H1 (cell line): ENCODE results near the gene LRRC25. TPM values are rescaled to one million over a fixed set of nuclear protein-coding genes. Genes with fewer than 3 reads are reported as not detected.

Experiments
- CTCF ChIA-PET: fragments of 300-600 bp; sonication (Branson Sonifier 250); formaldehyde crosslinking; loops from one replicate; lab custom pipeline; 2021; ENCODE audit not compliant: partially characterized antibody; lab: Charles Lee
- POLR2A ChIA-PET: fragments of 300-600 bp; sonication (Branson Sonifier 250); formaldehyde crosslinking; loops from one replicate; lab custom pipeline; 2021; ENCODE audit warnings: inconsistent platforms; ENCODE audit not compliant: partially characterized antibody; lab: Charles Lee
- DNase-seq, 2 experiments: peaks; one replicate each; pipeline versions ENCODE4 v3.0.0 to v3.0.0-alpha.2; 2010 to 2022; ENCODE audit warnings: low spot score in 2 of 2, low read depth in 1 of 2, mixed read lengths in 1 of 2
- FAIRE-seq: peaks from 2 replicates; lab custom pipeline; 2011; peaks lifted over from hg19 to GRCh38; lab: Jason Lieb, UNC
- H2AFZ ChIP-seq: 2 replicates; pipeline ENCODE4 v1.8.1; 2012; ENCODE audit warnings: low read length, inconsistent platforms
- H2AK5ac ChIP-seq: 2 replicates; pipeline ENCODE4 v1.6.1; 2013; ENCODE audit warnings: low read depth, low read length
- H2BK120ac ChIP-seq: replicated peaks from 2 replicates; pipeline ENCODE3; 2013; ENCODE audit warnings: low read depth, low read length, inconsistent platforms
- H2BK12ac ChIP-seq: 2 replicates; pipeline ENCODE4 v1.6.1; 2013; ENCODE audit warnings: low read depth, low read length
- H2BK15ac ChIP-seq: 2 replicates; pipeline ENCODE4 v1.6.1; 2013; ENCODE audit warnings: low read length
- H2BK20ac ChIP-seq: 2 replicates; pipeline ENCODE4 v1.6.1; 2013; ENCODE audit warnings: low read length
- H2BK5ac ChIP-seq: 2 replicates; pipeline ENCODE4 v1.6.1; 2013; ENCODE audit warnings: low read depth, low read length
- H3K14ac ChIP-seq: 2 replicates; pipeline ENCODE4 v1.6.1; 2013; ENCODE audit warnings: inconsistent platforms; ENCODE audit not compliant: insufficient read length
- H3K18ac ChIP-seq: 2 replicates; pipeline ENCODE4 v1.6.1; 2013; ENCODE audit warnings: low read length; ENCODE audit errors: extremely low read depth
- H3K23ac ChIP-seq: 2 replicates; pipeline ENCODE4 v1.6.1; 2013; ENCODE audit warnings: inconsistent platforms; ENCODE audit not compliant: insufficient read length
- H3K23me2 ChIP-seq: 2 replicates; pipeline ENCODE4 v1.6.1; 2013; ENCODE audit warnings: low read depth, low read length
- H3K27ac ChIP-seq: 2 replicates; pipeline ENCODE4 v1.6.1; 2011; ENCODE audit warnings: low read depth, low read length, inconsistent platforms
- H3K27me3 ChIP-seq, 4 experiments: replicated peaks in 1 of 4; 1 replicate in 1 of 4; 2 replicates in 3 of 4; pipeline versions ENCODE4 v1.6.1 to v1.8.1; 2011 to 2013; ENCODE audit warnings: low read length in 3 of 4, mild to moderate bottlenecking in 3 of 4, inconsistent platforms in 2 of 4, mixed read lengths in 2 of 4, moderate library complexity in 1 of 4; ENCODE audit not compliant: control insufficient read depth in 3 of 4, insufficient read depth in 3 of 4; ENCODE audit errors: extremely low read depth in 1 of 4
- H3K36me3 ChIP-seq, 4 experiments: 2 replicates each; pipeline versions ENCODE4 v1.6.1 to v1.8.1; 2011 to 2013; ENCODE audit warnings: mild to moderate bottlenecking in 4 of 4, low read length in 3 of 4, moderate library complexity in 2 of 4, control low read depth in 1 of 4, inconsistent platforms in 1 of 4; ENCODE audit not compliant: insufficient read depth in 4 of 4, control insufficient read depth in 2 of 4
- H3K4ac ChIP-seq: replicated peaks from 2 replicates; pipeline ENCODE3; 2013; ENCODE audit warnings: low read length, low read depth, mixed read lengths, inconsistent platforms; ENCODE audit not compliant: insufficient read length
- H3K4me1 ChIP-seq, 4 experiments: replicated peaks in 1 of 4; 1 replicate in 1 of 4; 2 replicates in 3 of 4; pipeline versions ENCODE4 v1.6.1 to v1.8.1; 2011 to 2013; ENCODE audit warnings: low read length in 3 of 4, inconsistent platforms in 2 of 4, mixed read lengths in 1 of 4; ENCODE audit not compliant: insufficient read depth in 4 of 4, control insufficient read depth in 3 of 4
- H3K4me2 ChIP-seq, 2 experiments: 2 replicates each; pipeline versions ENCODE4 v1.6.1 to v1.8.1; 2011 to 2013; ENCODE audit warnings: low read depth in 2 of 2, low read length in 2 of 2, control low read depth in 1 of 2, inconsistent platforms in 1 of 2, mild to moderate bottlenecking in 1 of 2; ENCODE audit not compliant: insufficient read depth in 1 of 2
- H3K4me3 ChIP-seq, 4 experiments: fragments of 200-600, 300-600 bp in 1 of 4; sonication (generic), shearing (Covaris generic), sonication (Bioruptor Twin) in 1 of 4; 2 replicates each; pipeline versions ENCODE4 v1.5.1 to v1.8.1; 2011 to 2016; ENCODE audit warnings: low read length in 4 of 4, low read depth in 3 of 4, control low read depth in 2 of 4, inconsistent platforms in 2 of 4, mild to moderate bottlenecking in 2 of 4, mixed read lengths in 1 of 4, moderate library complexity in 1 of 4; ENCODE audit not compliant: insufficient read depth in 2 of 4; ENCODE audit errors: extremely low read depth in 1 of 4
- H3K56ac ChIP-seq: replicated peaks from 2 replicates; pipeline ENCODE3; 2013; ENCODE audit warnings: low read depth, mild to moderate bottlenecking, mixed read lengths, low read length, inconsistent platforms; ENCODE audit not compliant: insufficient read length
- H3K79me1 ChIP-seq: 2 replicates; pipeline ENCODE4 v1.6.1; 2013; ENCODE audit warnings: low read depth, low read length, control low read depth
- H3K79me2 ChIP-seq, 2 experiments: 2 replicates each; pipeline versions ENCODE4 v1.6.1 to v1.8.1; 2012 to 2013; ENCODE audit warnings: low read length in 2 of 2, mild to moderate bottlenecking in 2 of 2, inconsistent platforms in 1 of 2; ENCODE audit not compliant: insufficient read depth in 2 of 2, control insufficient read depth in 1 of 2
- H3K9ac ChIP-seq, 4 experiments: replicated peaks in 1 of 4; 1 replicate in 1 of 4; 2 replicates in 3 of 4; pipeline versions ENCODE4 v1.6.1 to v1.8.1; 2011 to 2013; ENCODE audit warnings: low read depth in 3 of 4, low read length in 3 of 4, control low read depth in 2 of 4, mild to moderate bottlenecking in 2 of 4, moderate library complexity in 2 of 4, inconsistent platforms in 1 of 4; ENCODE audit errors: extremely low read depth in 1 of 4
- H3K9me3 ChIP-seq, 2 experiments: 2 replicates each; pipeline versions ENCODE4 v1.6.1 to v1.8.1; 2012 to 2013; ENCODE audit warnings: mild to moderate bottlenecking in 2 of 2, moderate library complexity in 2 of 2, control low read depth in 1 of 2, inconsistent platforms in 1 of 2, low read depth in 1 of 2, low read length in 1 of 2, mixed read lengths in 1 of 2; ENCODE audit not compliant: insufficient read depth in 2 of 2
- H4K20me1 ChIP-seq, 2 experiments: replicated peaks in 1 of 2; 2 replicates each; pipeline versions ENCODE3 to v1.8.1; 2011 to 2013; ENCODE audit warnings: inconsistent platforms in 2 of 2, low read length in 2 of 2, mild to moderate bottlenecking in 1 of 2; ENCODE audit not compliant: insufficient read depth in 2 of 2, control insufficient read depth in 1 of 2
- H4K5ac ChIP-seq: 2 replicates; pipeline ENCODE4 v1.6.1; 2013; ENCODE audit warnings: low read length, low read depth, mixed read lengths, inconsistent platforms; ENCODE audit not compliant: insufficient read length
- H4K8ac ChIP-seq: 2 replicates; pipeline ENCODE4 v1.8.0; 2013; ENCODE audit warnings: mild to moderate bottlenecking, moderate library complexity, low read length, inconsistent platforms; ENCODE audit not compliant: insufficient read depth; ENCODE audit errors: extremely low read depth
- H4K91ac ChIP-seq: replicated peaks from 2 replicates; pipeline ENCODE3; 2013; ENCODE audit warnings: low read length, mixed read lengths, inconsistent platforms; ENCODE audit not compliant: insufficient read length
- CEBPB ChIP-seq: IDR thresholded peaks from 2 replicates; pipeline ENCODE4 v1.6.1; 2012; ENCODE audit warnings: low read depth, low read length
- CHD2 ChIP-seq: IDR thresholded peaks from 2 replicates; pipeline ENCODE4 v1.6.1; 2012; ENCODE audit warnings: low read length, improper control_type of control experiment
- HDAC2 ChIP-seq, 2 experiments: fragments of 300-600 bp in 1 of 2; sonication (generic) in 1 of 2; IDR thresholded peaks; 2 replicates each; pipeline ENCODE4 v1.6.1; 2011 to 2012; ENCODE audit warnings: low read depth in 2 of 2, low read length in 2 of 2, mild to moderate bottlenecking in 2 of 2, moderate library complexity in 2 of 2, borderline replicate concordance in 1 of 2, inconsistent platforms in 1 of 2
- KDM5A ChIP-seq: fragments of 200-600 bp; IDR thresholded peaks from 2 replicates; pipeline ENCODE4 v1.7.1; 2012; ENCODE audit warnings: mild to moderate bottlenecking, low read length, inconsistent platforms, mixed read lengths
- MAFK ChIP-seq: IDR thresholded peaks from 2 replicates; pipeline ENCODE4 v1.6.1; 2012; ENCODE audit warnings: low read depth, mild to moderate bottlenecking, improper control_type of control experiment, low read length
- NRF1 ChIP-seq: IDR thresholded peaks from 2 replicates; pipeline ENCODE4 v1.6.1; 2011; ENCODE audit warnings: mild to moderate bottlenecking, low read depth, low read length, improper control_type of control experiment
- RAD21 ChIP-seq, 2 experiments: IDR thresholded peaks in 1 of 2; conservative IDR thresholded peaks in 1 of 2; 2 replicates each; pipeline ENCODE4 v1.6.1; 2011; ENCODE audit warnings: low read depth in 2 of 2, low read length in 2 of 2, improper control_type of control experiment in 1 of 2, inconsistent platforms in 1 of 2, mild to moderate bottlenecking in 1 of 2, moderate library complexity in 1 of 2
- TAF1 ChIP-seq: IDR thresholded peaks from 2 replicates; pipeline ENCODE4 v1.6.1; 2011; ENCODE audit warnings: mild to moderate bottlenecking, low read depth, low read length
- TCF12 ChIP-seq: IDR thresholded peaks from 2 replicates; pipeline ENCODE4 v1.6.1; 2011; ENCODE audit warnings: low read depth, mild to moderate bottlenecking, low read length
- WGBS, 2 experiments: shearing (Covaris generic) in 1 of 2; methylation state at CpG; one replicate each; pipeline versions ENCODE4 v1.1.6 to v1.1.7; 2013 to 2015; ENCODE audit warnings: low lambda C conversion rate in 2 of 2, mixed read lengths in 2 of 2, inconsistent platforms in 1 of 2, low coverage in 1 of 2, missing lambda C conversion rate in 1 of 2; ENCODE audit not compliant: insufficient replicate concordance in 2 of 2, insufficient coverage in 1 of 2, insufficient read length in 1 of 2; ENCODE audit errors: extremely low coverage in 1 of 2, missing lambda C conversion rate in 1 of 2; 5-methylcytosine and 5-hydroxymethylcytosine counted together
- polyA plus RNA-seq, 7 experiments: library from polyadenylated mRNA; depleted of rRNA in 3 of 7; stranded (reverse) in 5 of 7; unstranded in 2 of 7; fragments of >200 nt in 5 of 7; fragments of 200-250 nt in 2 of 7; gene quantifications; 1 replicate in 5 of 7; 2 replicates in 1 of 7; 4 replicates in 1 of 7; pipeline versions ENCODE4 v1.2.1 to v1.2.3, GENCODE V29; 2011 to 2013; ENCODE audit warnings: missing spikeins in 2 of 7, mixed read lengths in 2 of 7
- total RNA-seq: library from RNA; stranded (reverse); fragmentation: NEBNext Ultra II Directional; extraction: Animal tissue kit (Norgen Biotek cat#: 25700); gene quantifications from 2 replicates; pipeline ENCODE4 v1.2.1, GENCODE V29; 2021
- TF ChIP-seq, protein P1 (sequence below), 3 experiments: IDR thresholded peaks; 1 replicate in 2 of 3; 2 replicates in 1 of 3; pipeline versions ENCODE4 v1.5.1 to v1.6.1; 2011; ENCODE audit warnings: low read length in 3 of 3, mild to moderate bottlenecking in 3 of 3, inconsistent platforms in 2 of 3, low read depth in 1 of 3, moderate library complexity in 1 of 3; ENCODE audit not compliant: insufficient read depth in 1 of 3; ENCODE audit errors: control extremely low read depth in 1 of 3

The LRRC25 gene
- total and polyA plus RNA-seq, 2 of the 8 experiments (the other 6 are each of a cell fraction or from before 2014, with no cell fraction given): 0.20 to 0.41 TPM

DNA sequence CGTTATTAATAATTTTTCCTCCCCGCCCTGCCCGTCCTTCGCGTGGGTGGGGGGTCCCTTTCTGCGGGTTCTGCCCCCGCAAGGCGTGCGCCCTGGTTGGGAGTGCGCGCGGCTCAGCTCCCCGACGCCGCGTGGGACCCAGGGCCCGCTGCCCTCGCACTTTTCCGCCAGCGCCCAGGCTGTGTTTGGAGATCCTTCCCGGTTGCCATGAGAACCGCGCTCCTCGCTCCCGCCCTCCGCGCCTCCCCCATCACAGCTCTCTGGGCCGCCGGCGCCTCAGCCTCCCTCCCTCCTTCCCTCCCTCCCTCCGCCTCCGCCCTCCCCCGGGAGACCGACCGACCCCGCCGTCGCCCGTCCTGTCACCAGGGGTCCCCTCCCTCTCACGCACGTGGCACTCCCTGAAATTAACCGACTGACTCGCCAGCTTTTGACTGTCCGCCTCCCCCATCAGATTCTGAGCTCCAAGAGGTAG is 19.4 kb upstream of the LRRC25 start:
- peaks cover 0 to 4% of the 10 kb centered on the region in 2 experiments for H4K20me1 ChIP-seq
- H3K56ac ChIP-seq: peak overlapping the region; percentile 9
- no peaks in the 10 kb centered on the region for H3K36me3 ChIP-seq
- no peak overlapping the region for H3K14ac ChIP-seq
- peak overlapping the region; percentile 81 for H3K18ac ChIP-seq
- ChIA-PET POLR2A (interaction anchor here (0.7 to 6.8 kb wide), 17 partner anchors 9 to 136 kb away, joined by 3 to 72 read pairs (median 3); partner anchors contain the start of genes JUND, LSM4 and PGPEP1), CTCF (interaction anchor here (0.6 to 11.0 kb wide), 10 partner anchors 23 to 383 kb away, joined by 3 to 177 read pairs (median 4); partner anchors contain the start of genes GDF15 and JUND)
- H2BK12ac ChIP-seq: peak overlapping the region; percentile 84; the same call in 1 of the 2 replicates
- H3K23ac ChIP-seq: no peak overlapping the region
- H3K79me1 ChIP-seq: no peaks in the 10 kb centered on the region
- peak overlapping the region; percentile 44 for H3K27ac ChIP-seq
- H3K4me3 ChIP-seq: peak overlapping the region; percentile 28 to 63 (median 40)
- peak overlapping the region; percentile 70 to 88 for H3K4me2 ChIP-seq
- peak overlapping the region; percentile 24; the same call in 1 of the 2 replicates for H2BK15ac ChIP-seq
- H2BK20ac ChIP-seq: no peak overlapping the region
- no peaks in the 10 kb centered on the region for H3K79me2 ChIP-seq
- H2BK5ac ChIP-seq: peak overlapping the region; percentile 72
- no peak overlapping the region; the same call in 1 of the 2 replicates for H2AK5ac ChIP-seq
- H3K4me1 ChIP-seq: peaks cover 0 to 27% (median 21%) of the 10 kb centered on the region in 4 experiments; a peak in 6 of 7 replicates
- no peak overlapping the region for H2AFZ ChIP-seq
- WGBS, 2 experiments: 1% methylated on average over 17 of the region's 44 CpGs; no CpG with 5 or more reads in 1 of the 2 experiments
- FAIRE-seq (no peak), DNase-seq (peak in 1 of 2 experiments; percentile 86)
- no peak overlapping the region for H2BK120ac ChIP-seq
- H4K8ac ChIP-seq: 0 out of 2 replicates have a peak overlapping the region, but pooled peaks have one; percentile 45
- H3K9me3 ChIP-seq: no peaks in the 10 kb centered on the region
- peak overlapping the region; percentile 83 for H4K91ac ChIP-seq
- H3K23me2 ChIP-seq: peaks cover 19% of the 10 kb centered on the region; the same call in 1 of the 2 replicates
- H3K27me3 ChIP-seq: peaks cover 5 to 29% (median 23%) of the 10 kb centered on the region in 4 experiments
- H3K9ac ChIP-seq: peak overlapping the region in 3 of 4 experiments; percentile 30 to 69 (median 65); a peak in 3 of 7 replicates
- H4K5ac ChIP-seq: peak overlapping the region; percentile 29
- H3K4ac ChIP-seq: peak overlapping the region; percentile 77
- no peak for TF ChIP-seq TCF12
- TF ChIP-seq, protein P1, sequence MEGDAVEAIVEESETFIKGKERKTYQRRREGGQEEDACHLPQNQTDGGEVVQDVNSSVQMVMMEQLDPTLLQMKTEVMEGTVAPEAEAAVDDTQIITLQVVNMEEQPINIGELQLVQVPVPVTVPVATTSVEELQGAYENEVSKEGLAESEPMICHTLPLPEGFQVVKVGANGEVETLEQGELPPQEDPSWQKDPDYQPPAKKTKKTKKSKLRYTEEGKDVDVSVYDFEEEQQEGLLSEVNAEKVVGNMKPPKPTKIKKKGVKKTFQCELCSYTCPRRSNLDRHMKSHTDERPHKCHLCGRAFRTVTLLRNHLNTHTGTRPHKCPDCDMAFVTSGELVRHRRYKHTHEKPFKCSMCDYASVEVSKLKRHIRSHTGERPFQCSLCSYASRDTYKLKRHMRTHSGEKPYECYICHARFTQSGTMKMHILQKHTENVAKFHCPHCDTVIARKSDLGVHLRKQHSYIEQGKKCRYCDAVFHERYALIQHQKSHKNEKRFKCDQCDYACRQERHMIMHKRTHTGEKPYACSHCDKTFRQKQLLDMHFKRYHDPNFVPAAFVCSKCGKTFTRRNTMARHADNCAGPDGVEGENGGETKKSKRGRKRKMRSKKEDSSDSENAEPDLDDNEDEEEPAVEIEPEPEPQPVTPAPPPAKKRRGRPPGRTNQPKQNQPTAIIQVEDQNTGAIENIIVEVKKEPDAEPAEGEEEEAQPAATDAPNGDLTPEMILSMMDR (IDR thresholded peaks at IDR 0.05; ENCODE audit: control extremely low read depth in 1 of 3, insufficient read depth in 1 of 3, low read depth in 1 of 3, low read length in 3 of 3): no peak
- no peak for TF ChIP-seq MAFK
- TF ChIP-seq CEBPB: no peak
- no peak for TF ChIP-seq NRF1
- no peak for TF ChIP-seq TAF1
- TF ChIP-seq KDM5A: no peak
- TF ChIP-seq CHD2: no peak
- no peak for TF ChIP-seq RAD21 (IDR thresholded peaks at IDR 0.05 in 1 of 2, conservative IDR thresholded peaks at IDR 0.05 in 1 of 2; ENCODE audit: low read depth in 2 of 2, low read length in 2 of 2)
- no peak for TF ChIP-seq HDAC2 (IDR thresholded peaks at IDR 0.05; ENCODE audit: borderline replicate concordance in 1 of 2, low read depth in 2 of 2, low read length in 2 of 2)
